T-helper 1 cell treated with Interleukin-12 subunit alpha and Interleukin-12 subunit beta and Interleukin-4 antibody, amounts not matched to agents 30 ng/mL and 1 ng/mL, for 36 hours (primary cell): ENCODE measurements around the gene TTBK1. TPM values are rescaled to one million over a fixed set of nuclear protein-coding genes. Genes with fewer than 3 reads are reported as not detected.
"Not testable (repeated sequence)": the region's sequence is repeated elsewhere in the genome, so short reads cannot be mapped to it uniquely, and the experiment has no call there.

Experiments
- intact Hi-C: fragments of 100-400 bp; cut with micrococcal nuclease; formaldehyde crosslinking; loops from one replicate; pipeline ENCODE4 v1.15.1; 2024
- total RNA-seq: library from RNA; stranded (reverse); gene quantifications from 2 replicates; pipeline ENCODE4 v1.2.3, GENCODE V29; 2022

TTBK1 gene
- total RNA-seq, 1 donor from 2014 or later: 1.3 TPM

DNA sequence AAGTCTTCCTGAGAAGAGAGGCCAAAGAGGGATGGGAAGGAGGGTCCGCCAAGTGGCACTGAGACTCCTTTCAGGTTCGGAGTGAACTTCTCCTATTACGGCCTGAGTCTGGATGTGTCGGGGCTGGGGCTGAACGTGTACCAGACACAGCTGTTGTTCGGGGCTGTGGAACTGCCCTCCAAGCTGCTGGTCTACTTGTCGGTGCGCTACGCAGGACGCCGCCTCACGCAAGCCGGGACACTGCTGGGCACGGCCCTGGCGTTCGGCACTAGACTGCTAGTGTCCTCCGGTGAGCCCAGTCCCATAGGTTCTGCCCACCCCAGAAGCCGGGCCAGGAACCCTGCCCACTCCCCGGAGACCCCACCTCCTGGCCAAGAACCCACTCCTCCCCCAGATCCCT, 58.8 kb downstream of the TTBK1 start:
- intact Hi-C loops: no loop called here

DNA sequence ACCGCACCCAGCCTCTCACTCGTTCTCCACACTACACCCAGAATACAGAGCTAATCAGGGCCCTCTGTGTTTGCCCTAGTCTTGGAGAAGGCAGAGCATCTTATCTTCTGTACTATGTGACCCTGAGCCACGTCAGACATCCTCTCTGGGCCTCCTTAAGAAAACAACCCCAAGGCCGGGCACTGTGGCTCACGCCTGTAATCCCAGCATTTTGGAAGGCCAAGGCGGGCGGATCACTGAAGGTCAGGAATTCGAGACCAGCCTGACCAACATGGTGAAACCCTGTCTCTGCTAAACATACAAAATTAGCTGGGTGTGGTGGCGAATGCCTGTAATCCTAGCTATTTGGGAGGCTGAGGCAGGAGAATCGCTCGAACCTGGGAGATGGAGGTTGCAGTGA, 59.7 kb downstream of the TTBK1 start:
- intact Hi-C loops: not testable (repeated sequence)

- intact Hi-C loops: no loop called here
These were observed 60.6 kb downstream of the TTBK1 start for GRCh38 chr6:43303751-43304331.

- intact Hi-C loops: no loop called here
These were observed 61.1 kb downstream of the TTBK1 start for GRCh38 chr6:43304361-43304760.

DNA sequence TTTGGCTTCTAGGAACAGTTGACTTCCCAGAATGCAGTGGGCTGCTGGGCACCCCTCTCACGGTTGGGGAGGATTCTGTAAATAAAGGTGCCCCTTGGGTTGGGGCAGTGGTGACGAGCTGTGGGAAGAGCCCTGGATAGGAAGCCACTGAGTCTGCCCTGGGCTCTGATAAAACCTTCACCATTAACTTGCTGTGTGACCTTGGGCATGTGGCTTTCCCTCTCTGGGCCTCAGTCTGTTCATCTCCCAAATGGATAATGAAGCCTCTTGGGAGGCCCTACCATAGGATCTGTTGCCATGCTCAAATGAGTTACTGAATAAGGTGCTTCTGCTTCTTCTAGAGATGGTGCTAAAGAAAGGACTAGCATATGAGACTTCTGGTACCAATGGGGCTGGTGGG, 61.6 kb downstream of the TTBK1 start:
- intact Hi-C loops: no loop called here

GRCh38 chr6:43306086-43306485, 62.8 kb downstream of the TTBK1 start:
- intact Hi-C loops: no loop called here

- intact Hi-C loops: loop anchor here (1.0 to 2.0 kb wide), 3 partner anchors 91 to 199 kb away; partner anchors contain the start of gene TJAP1
These were observed 64.3 kb downstream of the TTBK1 start for GRCh38 chr6:43307451-43308100.

DNA sequence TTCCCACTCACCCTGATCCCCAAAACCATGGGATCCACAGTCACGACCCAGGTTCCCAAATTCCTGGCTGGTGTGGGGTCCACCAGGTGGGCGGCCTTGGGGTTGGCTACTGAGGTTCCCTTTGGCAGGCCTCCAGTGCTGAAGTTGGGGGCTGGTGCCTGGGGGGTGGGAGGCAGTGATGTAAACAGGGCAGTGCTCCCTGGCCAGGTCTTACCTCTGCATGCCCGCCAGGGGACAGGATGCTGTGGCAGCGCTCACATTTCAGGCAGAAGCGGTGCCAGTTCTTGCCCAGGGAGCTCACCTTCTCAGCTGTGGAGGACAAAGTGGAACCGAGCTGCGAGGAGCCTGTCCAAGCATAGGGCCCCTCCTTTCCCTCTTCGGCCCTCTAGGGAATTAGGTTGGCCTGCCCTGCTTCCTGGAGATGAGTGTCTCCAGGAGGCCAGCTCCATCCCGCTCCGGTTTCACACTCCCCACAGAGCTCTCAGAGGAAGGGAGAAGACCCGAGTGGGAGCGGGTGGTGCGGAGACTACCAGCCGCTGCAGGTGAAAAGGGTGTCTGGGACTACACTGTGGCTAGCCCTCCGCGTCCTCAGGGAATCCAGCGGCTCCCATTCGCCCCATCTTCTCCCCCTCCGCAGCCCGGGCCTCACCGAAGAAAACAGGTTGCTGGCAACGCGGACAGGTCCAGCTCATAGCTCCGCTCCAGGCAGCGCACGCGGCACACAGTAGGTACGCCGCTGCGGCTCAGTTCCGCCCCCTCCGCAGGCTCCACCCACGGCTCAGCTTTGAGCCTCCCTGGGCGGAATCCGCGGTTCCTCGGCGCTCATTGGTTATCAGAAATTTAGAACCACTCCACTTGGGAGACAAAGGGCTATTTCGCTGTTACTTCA, 65.1 kb downstream of the TTBK1 start, which contains the start of gene CRIP3:
Gene CRIP3, minus strand, starts transcription at position 726 of the 889 bp plus-strand sequence. Its CDS starts 34 bp downstream, at position 692.
- intact Hi-C loops: loop anchor here (1.0 to 2.0 kb wide), 3 partner anchors 90 to 198 kb away; partner anchors contain the start of gene TJAP1

GRCh38 chr6:43308990-43309477, 65.8 kb downstream of the TTBK1 start:
- intact Hi-C loops: loop anchor here (1.0 to 2.0 kb wide), 3 partner anchors 89 to 198 kb away; partner anchors contain the start of gene TJAP1

DNA sequence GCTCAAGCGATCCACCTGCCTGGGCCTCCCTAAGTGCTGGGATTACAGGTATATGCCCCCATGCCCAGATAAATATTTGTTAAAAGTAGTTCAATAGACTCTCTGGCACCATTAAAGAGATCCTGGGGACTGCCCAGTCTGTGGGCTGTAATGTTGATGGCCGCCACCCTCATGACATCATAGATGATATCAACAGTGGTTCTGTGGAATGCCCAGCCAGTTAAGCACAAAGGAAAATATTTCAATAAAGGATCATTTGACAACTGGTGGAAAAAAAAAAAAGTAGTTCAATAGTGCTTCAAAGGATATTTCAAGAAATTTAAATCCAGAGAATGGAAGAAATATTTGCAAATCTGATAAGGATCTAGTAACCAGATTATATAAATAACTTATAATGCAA, 66.9 kb downstream of the TTBK1 start:
- intact Hi-C loops: no loop called here

GRCh38 chr6:43310624-43311023, 67.3 kb downstream of the TTBK1 start:
- intact Hi-C loops: no loop called here

- intact Hi-C loops: no loop called here
These were observed 68.4 kb downstream of the TTBK1 start for GRCh38 chr6:43311666-43312065.

DNA sequence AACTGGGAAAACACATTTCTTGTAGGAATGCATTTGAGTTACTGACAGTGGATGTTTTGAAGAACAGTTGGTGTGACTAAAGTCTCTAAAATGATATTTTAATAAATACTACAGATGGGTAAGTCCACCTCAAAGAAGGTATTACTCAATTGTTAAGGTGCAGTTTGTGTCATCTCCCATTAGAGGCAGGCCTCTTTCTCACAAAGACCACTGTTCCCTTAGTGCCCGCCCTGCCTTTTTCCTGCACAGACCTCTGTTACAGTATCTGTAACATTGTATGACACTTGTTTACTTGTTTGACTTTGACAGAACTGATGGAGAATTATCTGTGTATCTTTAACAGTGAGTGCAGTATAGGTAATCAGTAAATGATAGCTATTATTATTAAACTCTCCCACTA, 70.5 kb downstream of the TTBK1 start:
- intact Hi-C loops: no loop called here

- intact Hi-C loops: no loop called here
These were observed 74.7 kb downstream of the TTBK1 start for GRCh38 chr6:43318011-43318410.

DNA sequence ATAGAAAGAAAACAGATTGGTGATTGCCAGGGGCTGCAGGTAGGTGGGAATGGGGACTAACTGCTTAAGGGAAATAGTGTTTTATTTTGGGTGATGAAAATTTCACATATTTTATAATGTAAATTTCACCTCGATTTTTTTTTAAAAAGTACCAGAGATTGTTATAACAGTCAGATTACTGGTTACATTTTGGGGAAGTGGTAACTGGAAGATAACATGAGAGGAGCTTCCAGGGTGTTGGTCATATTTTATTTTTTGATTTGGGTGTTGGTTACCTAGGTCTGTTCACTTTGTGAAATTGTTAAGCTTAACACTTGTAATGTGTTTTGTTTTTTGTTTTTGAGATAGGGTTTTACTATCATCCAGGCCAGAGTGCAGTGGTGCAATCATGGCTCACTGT, 82.6 kb downstream of the TTBK1 start:
- intact Hi-C loops: no loop called here

DNA sequence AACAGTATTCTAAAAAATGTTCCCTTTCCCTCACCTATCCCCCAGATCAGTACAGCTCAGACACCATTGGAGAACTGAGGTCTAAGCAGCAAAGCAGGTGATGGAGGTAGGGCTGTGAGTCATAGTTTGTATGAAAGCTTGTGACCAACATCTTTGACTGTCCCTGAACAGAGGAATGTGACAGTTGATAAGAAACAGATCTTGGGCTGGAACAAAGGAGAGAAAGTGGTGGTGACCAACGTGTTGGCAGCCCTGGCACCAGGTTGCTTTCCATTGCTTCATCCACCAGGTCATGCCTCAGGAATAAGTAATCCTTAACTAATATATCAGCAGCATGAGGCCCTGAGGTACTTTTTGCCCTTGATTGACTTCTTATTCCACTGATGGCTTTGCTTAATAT, 85.2 kb downstream of the TTBK1 start:
- intact Hi-C loops: no loop called here

GRCh38 chr6:43331470-43331869, 88.2 kb downstream of the TTBK1 start:
- intact Hi-C loops: no loop called here

GRCh38 chr6:43331891-43332290, 88.6 kb downstream of the TTBK1 start:
- intact Hi-C loops: no loop called here

DNA sequence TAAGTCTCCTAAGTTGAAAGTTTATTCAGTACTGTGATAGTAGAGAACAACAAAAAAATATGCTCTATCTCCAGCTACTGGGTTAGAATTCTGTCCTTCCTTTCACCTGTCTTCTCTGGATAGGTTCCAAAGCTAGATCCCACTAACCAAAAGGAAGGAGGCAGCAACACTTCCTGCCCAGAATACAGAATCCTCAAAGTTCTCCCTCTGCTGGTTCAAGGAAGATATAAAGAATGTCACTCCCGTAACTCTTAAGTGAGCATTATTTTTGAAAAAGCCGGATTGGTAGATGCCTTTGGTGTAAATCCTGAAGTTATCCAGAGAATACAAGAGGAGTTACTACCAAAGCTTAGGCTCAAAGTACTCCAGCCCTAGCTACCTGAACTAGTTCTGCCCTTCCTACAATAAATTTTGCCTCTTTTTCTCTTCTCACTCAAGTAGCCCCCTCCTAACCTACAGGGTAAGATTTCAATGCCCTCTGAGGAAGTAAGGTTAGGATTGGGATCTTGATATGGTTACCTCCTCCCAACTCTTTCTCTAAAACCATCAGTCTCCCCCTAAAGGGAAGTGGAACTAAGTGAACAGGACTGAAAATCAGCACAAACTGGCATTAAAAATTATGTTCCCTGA, 91.3 kb downstream of the TTBK1 start:
- intact Hi-C loops: loop anchor here (1.0 kb wide), 1 partner anchor 71 kb away; no protein-coding TSS in a partner anchor

- intact Hi-C loops: no loop called here
These were observed 92.2 kb downstream of the TTBK1 start for GRCh38 chr6:43335469-43335868.

GRCh38 chr6:43336382-43336781, 93.1 kb downstream of the TTBK1 start:
- intact Hi-C loops: no loop called here
